NK-92 (cell line): ENCODE data around the gene ZNF652.
"Not testable (repeated sequence)": the region's sequence is repeated elsewhere in the genome, so short reads cannot be mapped to it uniquely, and the experiment has no call there.

Source experiments
- DNase-seq: peaks from one replicate; lab custom pipeline; 2025; ENCODE audit not compliant: unreplicated experiment; lab: John Stamatoyannopoulos, UW

The ZNF652 gene

GRCh38 chr17:49275981-49276380 lies 86.1 kb downstream of the ZNF652 start:
- not testable (repeated sequence) for DNase-seq

- no peak for DNase-seq
Measured at GRCh38 chr17:49269356-49269755, 92.7 kb downstream of the ZNF652 start.

GRCh38 chr17:49267912-49268311 lies 94.1 kb downstream of the ZNF652 start:
- DNase-seq = no peak

GRCh38 chr17:49266233-49266632 lies 95.8 kb downstream of the ZNF652 start:
- no peak for DNase-seq

GRCh38 chr17:49261540-49261939 lies 100.5 kb downstream of the ZNF652 start:
- DNase-seq = not testable (repeated sequence)

GRCh38 chr17:49260817-49261291 lies 101.2 kb downstream of the ZNF652 start:
- no peak for DNase-seq

- DNase-seq = no peak
Measured at GRCh38 chr17:49260011-49260816, 101.8 kb downstream of the ZNF652 start.

- DNase-seq = no peak
Measured at GRCh38 chr17:49259663-49260010, 102.4 kb downstream of the ZNF652 start.

GRCh38 chr17:49258394-49258793 lies 103.7 kb downstream of the ZNF652 start:
- no peak for DNase-seq

- DNase-seq = no peak
Measured at GRCh38 chr17:49255125-49255524, 106.9 kb downstream of the ZNF652 start.

- no peak for DNase-seq
Measured at GRCh38 chr17:49254066-49254465, 108.0 kb downstream of the ZNF652 start.

GRCh38 chr17:49252148-49252695 lies 109.8 kb downstream of the ZNF652 start:
- DNase-seq = no peak

- DNase-seq = no peak
Measured at GRCh38 chr17:49249890-49250522, 112.0 kb downstream of the ZNF652 start.

- DNase-seq = no peak
Measured at GRCh38 chr17:49249292-49249794, 112.7 kb downstream of the ZNF652 start.

GRCh38 chr17:49247944-49248343 lies 114.1 kb downstream of the ZNF652 start:
- DNase-seq = no peak

- DNase-seq = no peak
Measured at GRCh38 chr17:49244839-49245238, 117.2 kb downstream of the ZNF652 start.
